Measurements from ENCODE around the gene CTPS2.
"Not testable (repeated sequence)": the region's sequence is repeated elsewhere in the genome, so short reads cannot be mapped to it uniquely, and the experiment has no call there.

Gene CTPS2

GRCh38 chrX:16733013-16733412 is 20.5 kb upstream of the CTPS2 start:
- DNase-seq: no peak
- no peaks in the 10 kb centered on the region for H3K9me3 ChIP-seq
- no peaks in the 10 kb centered on the region for H3K4me1 ChIP-seq
- no peak overlapping the region for H3K27ac ChIP-seq
- H3K4me3 ChIP-seq: no peak overlapping the region
- TF ChIP-seq CTCF (IDR thresholded peaks at IDR 0.05): no peak
- peaks cover 11 to 27% (median 26%) of the 10 kb centered on the region in 3 donors for H3K36me3 ChIP-seq
- intact Hi-C loops (cut with DNase I; ENCODE audit: low total_unique reads): no loop called here
- H3K27me3 ChIP-seq: no peaks in the 10 kb centered on the region

GRCh38 chrX:16730450-16730849 is 18.0 kb upstream of the CTPS2 start:
- intact Hi-C loops (cut with DNase I; ENCODE audit: low total_unique reads): no loop called here
- no peaks in the 10 kb centered on the region for H3K27me3 ChIP-seq
- peaks cover 0 to under 1% (median under 1%) of the 10 kb centered on the region in 3 donors for H3K36me3 ChIP-seq
- no peaks in the 10 kb centered on the region for H3K4me1 ChIP-seq
- DNase-seq: no peak
- H3K9me3 ChIP-seq: no peaks in the 10 kb centered on the region
- H3K27ac ChIP-seq: no peak overlapping the region
- H3K4me3 ChIP-seq: no peak overlapping the region
- no peak for TF ChIP-seq CTCF (IDR thresholded peaks at IDR 0.05)

- Histone ChIP-seq H3K4me3 (no peak overlapping the region), H3K27ac (no peak overlapping the region), H3K36me3 (no peaks in the 10 kb centered on the region), H3K27me3 (no peaks in the 10 kb centered on the region), H3K4me1 (peaks cover 0 to 3% (median 0%) of the 10 kb centered on the region in 4 donors), H3K9me3 (no peaks in the 10 kb centered on the region)
- DNase-seq: no peak
- TF ChIP-seq CTCF (IDR thresholded peaks at IDR 0.05): no peak
- intact Hi-C loops (cut with DNase I; ENCODE audit: low total_unique reads): no loop called here
Measured at GRCh38 chrX:16727637-16728036, 15.2 kb upstream of the CTPS2 start.

GRCh38 chrX:16726347-16726988 is 14.0 kb upstream of the CTPS2 start:
- H3K4me3 ChIP-seq; H3K9me3 ChIP-seq; intact Hi-C loops (cut with DNase I; ENCODE audit: low total_unique reads); H3K36me3 ChIP-seq; DNase-seq; H3K27ac ChIP-seq; H3K27me3 ChIP-seq; H3K4me1 ChIP-seq: not testable (repeated sequence)

GRCh38 chrX:16725072-16725471 is 12.6 kb upstream of the CTPS2 start:
- Histone ChIP-seq H3K36me3 (no peaks in the 10 kb centered on the region), H3K4me3 (no peak overlapping the region), H3K4me1 (peaks cover 0 to 23% (median 10%) of the 10 kb centered on the region in 4 donors), H3K27ac (no peak overlapping the region), H3K9me3 (no peaks in the 10 kb centered on the region), H3K27me3 (no peaks in the 10 kb centered on the region)
- intact Hi-C loops (cut with DNase I; ENCODE audit: low total_unique reads): no loop called here
- no peak for TF ChIP-seq CTCF (IDR thresholded peaks at IDR 0.05)
- DNase-seq: no peak

GRCh38 chrX:16722481-16722880 is 10.0 kb upstream of the CTPS2 start:
- Histone ChIP-seq H3K36me3 (no peaks in the 10 kb centered on the region), H3K4me1 (peaks cover 0 to 24% (median 10%) of the 10 kb centered on the region in 4 donors), H3K27me3 (no peaks in the 10 kb centered on the region), H3K27ac (no peak overlapping the region), H3K4me3 (no peak overlapping the region), H3K9me3 (no peaks in the 10 kb centered on the region)
- TF ChIP-seq CTCF (IDR thresholded peaks at IDR 0.05): no peak
- DNase-seq: no peak
- intact Hi-C loops (cut with DNase I; ENCODE audit: low total_unique reads): no loop called here
